Stomach (tissue), 4 donors: ENCODE data around the gene MCTP1.
A peak's percentile ranks its signal among the peaks of the same experiment; 100 is the strongest.

Source experiments
- CTCF ChIP-seq, 7 experiments: fragments of 450-650 bp in 4 of 7; fragments of 200-600 bp in 3 of 7; sonication (generic) in 3 of 7; IDR thresholded peaks; one replicate each; pipeline ENCODE4 v1.5.1; 2016 to 2019; ENCODE audit warnings: antibody characterized with exemption in 7 of 7, control low read depth in 2 of 7, mild to moderate bottlenecking in 1 of 7
- EP300 ChIP-seq: sonication (generic); formaldehyde crosslinking; IDR thresholded peaks from one replicate; pipeline ENCODE4 v1.6.1; 2017; ENCODE audit warnings: antibody characterized with exemption
- POLR2A ChIP-seq, 4 donors: fragments of 450-650 bp; IDR thresholded peaks; one replicate each; pipeline ENCODE4 v1.6.1; 2016; ENCODE audit warnings: antibody characterized with exemption in 4 of 4, control low read depth in 2 of 4, mild to moderate bottlenecking in 1 of 4, moderate library complexity in 1 of 4
- POLR2AphosphoS5 ChIP-seq, 3 donors: sonication (generic); formaldehyde crosslinking; IDR thresholded peaks; one replicate each; pipeline ENCODE4 v1.6.1; 2016; ENCODE audit warnings: antibody characterized with exemption in 3 of 3

- TF ChIP-seq POLR2A (IDR thresholded peaks at IDR 0.05): no peak
- peak in 4 of 7 experiments; percentile 18 to 33 (median 26) for TF ChIP-seq CTCF (IDR thresholded peaks at IDR 0.05)
- TF ChIP-seq POLR2AphosphoS5 (IDR thresholded peaks at IDR 0.05): no peak
- TF ChIP-seq EP300: no peak
Measured at GRCh38 chr5:94693043-94693822, 591.7 kb downstream of the MCTP1 start.
